Stimulated activated CD4-positive, alpha-beta T cell treated with anti-CD3 and anti-CD28 coated beads, Interleukin-12 subunit alpha, Interleukin-12 subunit beta, amount 100 ng/mL, for 24 hours (primary cell): ENCODE results near the gene SEMA5B.

Source experiments
- DNase-seq, 2 experiments: peaks; one replicate each; pipeline ENCODE4 v3.0.0-alpha.2; 2020; ENCODE audit warnings: low read depth in 2 of 2

The SEMA5B gene

DNA sequence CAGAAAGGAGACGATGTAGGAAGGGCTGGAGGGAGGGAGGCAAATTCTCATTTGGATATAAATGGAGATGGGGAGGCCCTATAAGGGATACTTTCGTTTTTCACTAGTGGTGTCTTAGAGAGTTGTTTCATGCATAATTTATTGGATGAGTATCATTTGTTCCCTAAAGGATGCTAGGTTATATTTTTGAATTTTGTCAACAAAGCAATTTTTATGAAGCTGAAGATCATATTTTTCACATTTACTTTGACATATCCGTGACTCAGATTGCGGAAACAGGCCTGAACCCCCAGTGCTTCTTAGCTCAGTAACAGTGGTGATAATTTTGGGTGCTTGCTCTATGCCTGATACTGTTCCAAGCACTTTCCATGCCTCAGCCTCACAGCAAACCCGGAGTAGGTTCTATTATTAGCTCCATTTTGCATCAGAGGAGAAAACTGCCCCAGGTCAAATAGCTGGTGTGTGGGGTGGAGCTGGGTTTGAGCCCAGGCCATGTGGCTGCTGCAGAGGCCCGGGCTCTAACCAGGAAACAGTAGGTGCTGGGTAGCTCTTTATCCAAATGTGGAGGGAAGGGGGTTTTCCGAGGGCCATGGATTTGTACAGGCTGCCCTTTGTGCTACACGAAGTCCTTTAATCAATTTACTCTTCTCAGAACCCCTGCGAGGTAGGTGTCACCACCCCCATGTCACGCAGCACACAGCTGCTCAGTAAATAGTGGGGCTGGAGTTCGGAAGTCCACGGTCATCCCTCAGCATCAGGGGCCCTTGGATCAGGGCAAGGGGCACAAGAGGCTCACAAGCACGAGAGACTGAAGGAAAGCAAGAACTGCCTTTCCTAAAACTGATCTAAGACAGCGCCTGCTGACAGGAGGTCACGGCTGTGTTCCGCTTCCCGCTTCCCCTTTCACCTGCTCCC, 133.6 kb downstream of the SEMA5B start:
- DNase-seq, result no peak

DNA sequence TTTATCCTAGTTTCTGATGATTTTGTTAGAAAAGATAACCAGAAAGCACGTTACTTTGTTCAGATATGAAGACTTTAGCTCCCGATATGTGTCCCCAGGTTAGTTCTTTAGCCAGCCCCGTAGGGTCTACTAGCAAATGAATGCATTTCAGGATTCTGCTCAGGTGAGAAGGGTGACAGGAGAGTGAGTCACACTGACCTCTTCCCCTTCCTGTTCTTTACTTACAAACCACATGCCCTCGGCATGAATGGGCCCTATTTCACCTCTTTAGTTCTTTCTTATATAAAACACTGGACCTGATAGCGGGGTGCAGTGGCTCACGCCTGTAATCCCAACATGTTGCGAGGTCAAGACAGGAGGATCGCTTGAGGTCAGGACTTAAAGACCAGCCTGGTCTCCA, 134.3 kb downstream of the SEMA5B start:
- DNase-seq, result no peak

DNA sequence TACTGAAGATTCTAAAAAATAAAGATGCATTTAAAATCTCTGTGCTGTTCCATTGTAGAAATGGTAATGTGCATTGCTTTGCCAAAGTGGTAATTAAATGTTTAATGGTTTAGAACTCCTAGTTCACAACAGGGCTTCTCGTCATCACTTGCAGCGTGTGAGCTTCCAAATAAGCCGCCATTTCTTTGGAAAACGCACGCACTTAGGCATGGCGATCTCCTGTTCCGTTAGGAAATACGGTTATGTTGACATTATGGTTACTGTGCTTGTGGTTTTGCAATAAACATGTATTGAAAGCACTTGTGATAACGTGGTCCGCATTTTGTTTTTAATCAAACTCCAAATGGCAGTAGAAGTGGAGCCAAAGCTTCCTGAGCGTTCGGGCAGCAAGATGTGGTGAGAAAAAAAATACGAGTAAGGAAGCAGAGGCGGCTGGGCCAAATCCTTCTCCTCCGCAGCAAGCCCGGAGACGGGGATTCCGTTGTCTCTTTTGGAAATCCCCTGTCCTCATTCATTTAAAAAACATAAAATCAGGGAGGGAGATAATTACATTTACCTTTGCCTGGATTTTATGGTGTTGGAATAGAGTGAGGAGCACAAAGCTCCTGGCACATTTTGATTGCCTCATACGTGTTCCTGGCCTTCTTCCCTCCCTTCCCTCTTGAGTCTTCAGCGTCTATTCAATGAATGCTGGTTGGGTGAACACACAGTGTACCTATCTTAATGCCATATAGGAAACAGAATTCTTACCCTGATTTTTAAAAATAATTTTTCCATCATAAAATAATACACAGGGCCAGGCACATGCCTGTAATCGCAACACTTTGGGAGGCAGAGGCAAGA, 135.2 kb downstream of the SEMA5B start:
- no peak for DNase-seq

DNA sequence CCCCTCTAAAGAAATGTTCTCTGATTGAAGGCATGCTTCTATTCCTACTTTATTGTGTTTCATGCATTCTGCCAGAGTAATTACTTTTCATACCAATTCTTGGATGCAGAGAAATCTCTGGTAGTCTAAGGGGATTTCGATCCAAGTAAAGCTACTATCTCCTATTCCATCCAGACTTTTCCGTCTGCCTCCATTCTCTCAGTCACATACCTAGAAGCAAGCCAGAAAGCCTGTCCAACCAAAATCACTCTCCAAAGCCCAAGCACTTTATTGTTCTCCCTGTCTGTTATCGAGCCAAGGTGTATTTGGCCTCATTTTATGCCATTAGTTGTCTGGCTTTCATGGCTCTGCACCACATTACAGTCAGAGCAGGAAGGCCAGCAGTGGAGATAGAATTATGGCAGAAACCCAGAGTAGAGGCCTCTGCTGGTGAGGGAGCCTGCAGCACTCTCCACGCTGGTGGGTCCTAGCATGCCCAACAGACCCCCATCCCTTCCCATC, 136.8 kb downstream of the SEMA5B start:
- DNase-seq, result no peak

DNA sequence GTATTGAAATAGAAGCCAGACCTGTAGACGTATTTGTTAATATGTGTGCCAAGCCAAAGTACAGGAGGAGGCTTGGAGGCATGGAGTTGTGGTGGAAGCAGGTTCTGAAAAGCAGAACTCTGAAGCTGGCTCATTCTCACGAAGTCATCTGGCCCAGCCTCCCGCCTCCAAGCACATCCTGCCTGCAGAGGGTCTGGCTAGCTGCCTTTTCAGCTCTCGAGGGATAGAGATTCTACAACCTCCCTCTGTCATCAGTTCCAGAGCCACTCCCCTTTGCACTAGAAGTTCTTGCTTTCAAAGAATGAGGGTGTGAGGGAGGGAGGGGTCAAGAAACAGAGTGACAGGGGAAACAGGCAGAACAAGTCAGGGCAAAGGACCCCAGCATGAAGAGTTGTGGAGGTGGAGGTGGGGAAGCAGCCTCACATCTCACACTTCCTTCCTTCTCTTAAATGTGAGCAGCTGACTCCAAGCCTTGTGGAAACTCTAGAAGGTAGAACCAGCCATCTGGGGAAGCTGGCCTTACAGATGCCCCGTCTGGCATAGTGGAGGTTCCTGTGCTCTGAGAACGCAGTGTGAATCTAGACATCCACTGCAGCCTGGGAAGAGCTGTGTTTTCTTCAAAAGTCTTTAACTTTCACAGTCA, 137.4 kb downstream of the SEMA5B start:
- no peak for DNase-seq

DNA sequence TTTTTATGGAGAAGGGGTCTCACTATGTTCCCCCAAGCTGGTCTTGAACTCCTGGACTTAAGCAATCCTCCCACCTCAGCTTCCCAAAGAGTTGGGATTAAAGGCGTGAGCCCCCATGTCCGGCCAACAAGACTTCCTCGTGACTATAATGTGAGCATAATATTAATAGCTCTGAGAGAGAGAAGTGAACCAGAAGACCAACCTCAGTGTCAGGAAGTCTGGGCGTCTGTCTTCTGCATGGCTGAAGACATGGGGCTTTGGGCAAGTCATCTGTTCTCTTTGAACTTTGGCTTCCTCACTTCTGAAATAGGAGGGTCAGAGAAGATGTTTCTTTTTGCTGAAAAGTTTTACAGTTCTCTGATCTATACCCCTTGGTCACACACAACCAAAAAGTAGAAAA, 140.6 kb downstream of the SEMA5B start:
- DNase-seq, result no peak

DNA sequence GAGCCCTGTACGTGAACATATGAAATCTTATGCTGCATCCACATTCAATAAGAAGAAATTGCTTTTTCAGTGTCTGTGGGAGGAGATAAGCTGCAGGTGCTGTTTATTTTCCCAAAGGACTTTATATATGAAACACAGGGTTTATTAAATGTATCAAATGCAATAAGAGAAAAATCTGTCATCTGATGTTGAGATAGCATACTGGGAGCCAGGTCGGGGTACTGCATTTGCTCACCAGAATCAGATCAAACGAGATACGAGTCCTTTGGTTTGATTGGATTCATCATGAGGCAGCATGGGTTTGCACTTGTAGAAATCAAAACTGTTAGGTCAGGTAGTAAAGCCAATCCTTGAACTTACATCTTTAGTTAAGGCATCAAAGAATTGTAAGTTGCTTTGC, 141.3 kb downstream of the SEMA5B start:
- no peak for DNase-seq

DNA sequence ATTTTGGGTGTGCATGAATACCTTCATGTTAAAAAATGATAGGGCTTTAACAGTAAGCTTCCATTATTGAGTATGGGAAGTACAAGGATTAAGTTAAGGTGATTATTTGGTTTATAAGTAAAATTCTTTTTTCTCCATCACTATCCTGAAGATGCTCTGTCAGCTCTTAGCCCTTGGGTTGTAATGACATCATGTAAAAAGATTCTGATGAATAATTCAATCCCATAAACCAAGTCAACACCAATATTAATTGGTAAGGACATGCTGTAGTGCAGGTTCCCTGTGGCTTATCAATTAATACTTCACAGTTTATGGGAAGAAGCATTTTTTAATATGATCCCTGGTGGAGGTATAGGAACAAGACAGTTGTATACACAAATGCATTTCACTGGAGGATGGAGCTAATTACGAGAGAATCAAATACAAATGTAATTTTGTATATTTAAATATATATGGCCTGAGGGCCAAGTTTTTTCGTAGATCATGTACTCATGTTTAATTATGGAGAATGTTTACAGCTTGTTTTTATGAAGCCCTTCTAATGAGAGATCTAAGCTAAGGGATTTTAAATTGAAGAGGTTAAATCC, 145.1 kb downstream of the SEMA5B start:
- DNase-seq, result no peak

DNA sequence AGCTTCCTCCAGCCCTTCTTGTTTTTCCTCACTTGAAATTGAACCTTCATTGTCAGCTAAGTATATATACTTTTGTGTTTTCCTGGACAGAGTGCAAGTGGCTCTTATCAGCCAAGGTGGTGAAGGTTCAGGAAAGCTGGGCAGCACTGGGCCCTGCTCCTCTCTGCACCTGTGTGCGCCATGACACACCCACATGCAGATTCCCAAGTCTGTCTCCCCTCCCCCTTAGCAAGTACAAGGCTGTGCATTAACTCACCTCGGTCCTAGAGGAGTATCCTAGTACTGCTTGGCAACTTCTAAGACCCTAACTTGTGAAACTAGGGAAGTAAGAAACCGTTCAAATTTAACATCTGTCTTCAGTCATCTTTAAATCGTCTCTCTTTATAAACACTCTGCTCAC, 146.9 kb downstream of the SEMA5B start:
- DNase-seq, result no peak

DNA sequence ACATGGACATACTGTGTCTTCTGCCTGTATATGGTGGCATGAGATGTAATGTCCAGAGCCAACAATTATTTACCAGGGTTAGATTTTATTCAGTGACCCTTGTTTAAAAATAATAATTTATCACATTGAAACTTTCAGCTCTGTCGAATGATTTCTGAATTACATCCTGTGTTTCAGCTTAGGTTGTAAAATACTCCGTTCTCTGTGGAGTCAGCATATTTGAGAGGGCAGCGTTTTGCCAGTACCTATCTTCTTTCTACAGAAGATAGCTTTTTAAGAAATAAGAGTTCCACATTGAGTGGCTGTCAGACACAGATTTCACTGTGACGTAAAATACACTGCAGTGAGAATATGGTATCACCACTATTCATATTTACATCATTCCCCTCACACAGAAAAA, 147.4 kb downstream of the SEMA5B start:
- no peak for DNase-seq

DNA sequence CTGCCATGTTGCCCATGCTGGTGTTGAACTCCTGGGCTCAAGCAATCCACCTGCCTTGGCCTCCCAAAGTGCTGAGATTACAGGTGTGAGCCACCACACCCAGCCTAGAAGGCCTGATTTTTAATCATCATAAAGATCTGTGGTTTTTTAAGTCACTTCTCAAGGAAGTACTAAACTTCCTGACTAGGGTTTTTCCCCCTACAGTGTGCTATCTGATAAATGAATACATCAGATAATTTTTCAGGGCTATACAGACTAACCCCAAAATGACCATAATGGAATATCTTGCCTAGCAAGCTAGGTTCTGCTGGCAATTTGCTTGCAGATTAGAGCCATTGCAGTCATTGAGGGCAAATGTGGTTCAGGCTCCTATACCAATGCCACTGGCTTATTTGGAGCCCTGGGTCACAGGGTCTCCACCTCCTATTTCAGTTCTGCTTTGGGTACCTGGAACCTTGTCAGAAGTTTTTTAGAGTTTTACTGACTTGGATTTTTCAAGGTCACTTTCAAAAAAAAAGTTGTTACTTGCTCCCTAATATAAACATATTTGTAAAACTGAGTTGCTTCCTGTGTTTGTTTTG, 151.9 kb downstream of the SEMA5B start:
- DNase-seq, result no peak

DNA sequence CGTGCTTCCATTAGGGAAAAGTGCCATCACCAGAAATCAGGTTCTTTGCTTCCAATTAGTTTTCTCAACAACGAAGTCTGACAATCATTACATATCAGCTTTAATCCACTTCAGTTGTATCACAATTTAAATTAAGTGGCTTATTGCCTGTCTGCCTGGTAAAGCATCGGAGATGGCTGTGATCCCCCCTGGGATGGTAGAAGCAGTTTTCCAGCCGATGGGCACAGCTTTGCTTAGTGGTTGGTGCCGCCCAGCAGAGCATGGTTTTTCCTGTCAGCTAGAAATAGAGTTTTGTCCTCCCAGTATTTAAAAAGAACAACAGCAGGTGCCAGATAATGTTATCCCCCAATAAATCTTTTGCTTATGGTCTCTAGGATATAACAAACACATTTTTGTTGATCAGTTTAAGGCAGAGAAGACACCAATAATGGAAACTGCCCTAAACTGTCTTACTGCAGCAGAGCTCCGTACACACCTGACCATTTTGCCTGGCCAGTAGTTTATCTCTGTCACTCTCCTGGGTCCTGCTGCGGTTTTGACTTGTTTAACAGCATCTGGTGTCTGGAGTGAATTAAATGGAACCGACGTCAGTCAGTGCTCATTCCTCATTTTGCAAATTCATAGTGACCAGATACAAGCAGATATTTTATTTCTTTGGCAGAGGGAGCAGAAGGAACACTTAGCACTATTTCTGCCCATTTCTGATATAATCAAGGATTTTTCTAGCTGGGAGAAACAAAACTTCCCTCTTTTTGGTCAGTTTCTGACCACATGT, 153.6 kb downstream of the SEMA5B start:
- no peak for DNase-seq

DNA sequence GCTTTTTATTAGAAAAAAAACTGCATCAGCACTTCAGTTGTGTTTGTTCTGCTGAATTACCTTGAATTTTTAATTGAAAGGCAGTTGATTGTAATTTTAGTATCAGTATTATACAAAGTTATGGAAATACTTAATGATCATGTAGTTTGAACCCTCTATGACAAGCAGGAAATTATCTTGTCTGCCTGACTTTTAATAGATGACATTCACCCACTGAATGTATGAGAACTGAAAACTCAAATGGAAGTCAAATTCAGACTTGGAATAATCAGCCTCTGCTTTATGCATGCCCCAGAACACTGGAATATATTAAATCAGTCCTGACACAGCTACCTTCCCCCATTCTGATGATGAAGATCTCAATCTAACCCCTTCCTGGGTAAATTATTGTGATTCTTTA, 159.2 kb downstream of the SEMA5B start:
- DNase-seq, result no peak

DNA sequence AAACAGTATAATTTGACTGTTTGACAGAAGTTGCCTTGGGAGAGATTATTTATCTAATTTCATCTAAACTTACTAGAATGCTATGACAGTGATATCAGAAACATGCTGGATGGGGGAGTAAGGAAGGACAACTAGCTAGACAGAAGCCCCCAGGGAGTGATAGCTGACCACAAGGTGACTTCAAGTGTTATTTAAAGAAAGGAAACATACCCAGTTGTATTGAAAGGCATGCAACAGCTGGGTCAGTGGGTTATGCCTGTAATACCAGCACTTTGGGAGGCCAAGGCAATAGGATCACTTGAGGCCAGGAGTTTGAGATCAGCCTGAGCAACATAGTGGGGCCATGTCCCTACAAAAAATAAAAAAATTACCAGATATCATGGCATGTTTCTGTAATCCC, 163.1 kb downstream of the SEMA5B start:
- no peak for DNase-seq

DNA sequence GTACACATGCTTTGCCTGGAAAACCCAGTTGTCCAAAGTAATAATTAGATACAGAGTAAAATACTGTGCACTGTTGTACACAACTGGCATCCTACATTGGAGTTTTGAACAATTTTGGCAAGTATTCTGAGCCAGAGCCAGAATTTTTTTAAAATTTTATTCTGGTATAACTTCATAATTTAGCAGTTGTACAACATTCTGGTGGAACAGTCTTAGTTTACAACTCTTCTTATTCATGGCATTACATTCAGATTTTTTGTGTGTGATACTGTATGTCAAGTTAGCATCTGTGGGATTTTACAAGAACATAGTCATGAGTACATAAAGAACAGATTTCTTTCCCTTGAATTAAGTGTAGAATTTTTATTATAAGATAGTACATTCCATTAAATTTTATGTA, 165.2 kb downstream of the SEMA5B start:
- DNase-seq, result no peak
